ENCODE measurements around the gene PEX10.

DNA sequence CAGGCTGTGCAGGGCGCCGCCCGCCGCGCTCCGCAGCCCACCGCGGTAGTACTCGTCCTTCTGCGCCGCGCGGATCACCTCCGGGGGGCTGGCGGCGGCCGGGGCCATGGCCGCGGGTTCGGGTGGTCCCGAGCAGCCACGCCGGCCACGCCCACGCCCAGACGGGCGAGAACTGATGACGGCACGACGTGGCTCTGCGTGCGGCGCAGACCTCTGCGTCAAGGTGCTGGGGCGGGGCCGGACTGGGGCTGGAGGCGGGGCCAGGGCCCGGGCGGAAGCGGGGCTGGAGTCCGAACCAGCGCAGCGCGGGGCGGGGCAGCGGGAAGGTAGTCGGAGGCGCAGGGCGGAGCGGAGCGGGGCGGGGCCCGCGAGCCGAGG, at the start of gene PEX10:
- TF ChIP-seq, protein P1, sequence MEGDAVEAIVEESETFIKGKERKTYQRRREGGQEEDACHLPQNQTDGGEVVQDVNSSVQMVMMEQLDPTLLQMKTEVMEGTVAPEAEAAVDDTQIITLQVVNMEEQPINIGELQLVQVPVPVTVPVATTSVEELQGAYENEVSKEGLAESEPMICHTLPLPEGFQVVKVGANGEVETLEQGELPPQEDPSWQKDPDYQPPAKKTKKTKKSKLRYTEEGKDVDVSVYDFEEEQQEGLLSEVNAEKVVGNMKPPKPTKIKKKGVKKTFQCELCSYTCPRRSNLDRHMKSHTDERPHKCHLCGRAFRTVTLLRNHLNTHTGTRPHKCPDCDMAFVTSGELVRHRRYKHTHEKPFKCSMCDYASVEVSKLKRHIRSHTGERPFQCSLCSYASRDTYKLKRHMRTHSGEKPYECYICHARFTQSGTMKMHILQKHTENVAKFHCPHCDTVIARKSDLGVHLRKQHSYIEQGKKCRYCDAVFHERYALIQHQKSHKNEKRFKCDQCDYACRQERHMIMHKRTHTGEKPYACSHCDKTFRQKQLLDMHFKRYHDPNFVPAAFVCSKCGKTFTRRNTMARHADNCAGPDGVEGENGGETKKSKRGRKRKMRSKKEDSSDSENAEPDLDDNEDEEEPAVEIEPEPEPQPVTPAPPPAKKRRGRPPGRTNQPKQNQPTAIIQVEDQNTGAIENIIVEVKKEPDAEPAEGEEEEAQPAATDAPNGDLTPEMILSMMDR (IDR thresholded peaks at IDR 0.05) = no peak
- TF ChIP-seq POLR2A (IDR thresholded peaks at IDR 0.05) = peak; percentile 24 to 58 (median 47)
